ENCODE results near the gene HNF1A.
A peak's percentile ranks its signal among the peaks of the same experiment; 100 is the strongest.
"Not testable (repeated sequence)": the region's sequence is repeated elsewhere in the genome, so short reads cannot be mapped to it uniquely, and the experiment has no call there.

HNF1A gene

GRCh38 chr12:121026274-121027045 is 48.1 kb downstream of the HNF1A start:
- no peaks in the 10 kb centered on the region for H3K4me1 ChIP-seq (ENCODE audit: control insufficient read depth, insufficient read depth, low read length)
- peak overlapping the region; percentile 56 for H3K27ac ChIP-seq (ENCODE audit: low read depth, low read length)
- H3K9me3 ChIP-seq (ENCODE audit: control insufficient read depth, insufficient read depth, low read length): no peaks in the 10 kb centered on the region
- no peak overlapping the region for H3K4me3 ChIP-seq (ENCODE audit: low read depth, low read length)
- H3K9ac ChIP-seq (ENCODE audit: low read depth, low read length): no peak overlapping the region
- no peaks in the 10 kb centered on the region for H3K27me3 ChIP-seq (ENCODE audit: control insufficient read depth, insufficient read depth, low read length)
- no peaks in the 10 kb centered on the region for H3K36me3 ChIP-seq (ENCODE audit: control insufficient read depth, insufficient read depth, low read length)

- Histone ChIP-seq H3K27ac (ENCODE audit: low read depth, low read length) (no peak overlapping the region), H3K36me3 (ENCODE audit: control insufficient read depth, insufficient read depth, low read length) (no peaks in the 10 kb centered on the region), H3K4me3 (ENCODE audit: low read depth, low read length) (no peak overlapping the region), H3K9ac (ENCODE audit: low read depth, low read length) (no peak overlapping the region), H3K27me3 (ENCODE audit: control insufficient read depth, insufficient read depth, low read length) (no peaks in the 10 kb centered on the region), H3K4me1 (ENCODE audit: control insufficient read depth, insufficient read depth, low read length) (no peaks in the 10 kb centered on the region), H3K9me3 (ENCODE audit: control insufficient read depth, insufficient read depth, low read length) (no peaks in the 10 kb centered on the region)
Measured at GRCh38 chr12:121030576-121031212, 52.4 kb downstream of the HNF1A start.

- Histone ChIP-seq H3K27me3 (ENCODE audit: control insufficient read depth, insufficient read depth, low read length) (no peaks in the 10 kb centered on the region), H3K36me3 (ENCODE audit: control insufficient read depth, insufficient read depth, low read length) (no peaks in the 10 kb centered on the region), H3K4me1 (ENCODE audit: control insufficient read depth, insufficient read depth, low read length) (no peaks in the 10 kb centered on the region), H3K9ac (ENCODE audit: low read depth, low read length) (no peak overlapping the region), H3K4me3 (ENCODE audit: low read depth, low read length) (no peak overlapping the region), H3K27ac (ENCODE audit: low read depth, low read length) (no peak overlapping the region), H3K9me3 (ENCODE audit: control insufficient read depth, insufficient read depth, low read length) (no peaks in the 10 kb centered on the region)
Measured at GRCh38 chr12:121033625-121034349, 55.4 kb downstream of the HNF1A start.

GRCh38 chr12:121034616-121035305 is 56.4 kb downstream of the HNF1A start:
- no peaks in the 10 kb centered on the region for H3K4me1 ChIP-seq (ENCODE audit: control insufficient read depth, insufficient read depth, low read length)
- no peak overlapping the region for H3K4me3 ChIP-seq (ENCODE audit: low read depth, low read length)
- no peaks in the 10 kb centered on the region for H3K36me3 ChIP-seq (ENCODE audit: control insufficient read depth, insufficient read depth, low read length)
- H3K9ac ChIP-seq (ENCODE audit: low read depth, low read length): no peak overlapping the region
- no peaks in the 10 kb centered on the region for H3K27me3 ChIP-seq (ENCODE audit: control insufficient read depth, insufficient read depth, low read length)
- no peaks in the 10 kb centered on the region for H3K9me3 ChIP-seq (ENCODE audit: control insufficient read depth, insufficient read depth, low read length)
- H3K27ac ChIP-seq (ENCODE audit: low read depth, low read length): no peak overlapping the region

GRCh38 chr12:121036810-121037326 is 58.5 kb downstream of the HNF1A start:
- Histone ChIP-seq H3K9me3 (ENCODE audit: control insufficient read depth, insufficient read depth, low read length) (no peaks in the 10 kb centered on the region), H3K4me1 (ENCODE audit: control insufficient read depth, insufficient read depth, low read length) (no peaks in the 10 kb centered on the region), H3K4me3 (ENCODE audit: low read depth, low read length) (no peak overlapping the region), H3K27ac (ENCODE audit: low read depth, low read length) (no peak overlapping the region), H3K9ac (ENCODE audit: low read depth, low read length) (no peak overlapping the region), H3K36me3 (ENCODE audit: control insufficient read depth, insufficient read depth, low read length) (no peaks in the 10 kb centered on the region), H3K27me3 (ENCODE audit: control insufficient read depth, insufficient read depth, low read length) (no peaks in the 10 kb centered on the region)

- Histone ChIP-seq H3K4me1 (ENCODE audit: control insufficient read depth, insufficient read depth, low read length) (no peaks in the 10 kb centered on the region), H3K36me3 (ENCODE audit: control insufficient read depth, insufficient read depth, low read length) (no peaks in the 10 kb centered on the region), H3K9ac (ENCODE audit: low read depth, low read length) (no peak within 1 kb of the TSS), H3K27ac (ENCODE audit: low read depth, low read length) (no peak within 1 kb of the TSS), H3K4me3 (ENCODE audit: low read depth, low read length) (no peak within 1 kb of the TSS), H3K9me3 (ENCODE audit: control insufficient read depth, insufficient read depth, low read length) (no peaks in the 10 kb centered on the region), H3K27me3 (ENCODE audit: control insufficient read depth, insufficient read depth, low read length) (no peaks in the 10 kb centered on the region)
Measured at GRCh38 chr12:121038861-121039668, 60.7 kb downstream of the HNF1A start, which contains the start of gene OASL. OASL (minus strand) TSS chr12:121039246; CDS start chr12:121038971, 275 bp downstream.

GRCh38 chr12:121043067-121043466 is 64.7 kb downstream of the HNF1A start:
- Histone ChIP-seq H3K9me3 (ENCODE audit: control insufficient read depth, insufficient read depth, low read length) (no peaks in the 10 kb centered on the region), H3K27me3 (ENCODE audit: control insufficient read depth, insufficient read depth, low read length) (no peaks in the 10 kb centered on the region), H3K4me3 (ENCODE audit: low read depth, low read length) (no peak overlapping the region), H3K27ac (ENCODE audit: low read depth, low read length) (no peak overlapping the region), H3K9ac (ENCODE audit: low read depth, low read length) (no peak overlapping the region), H3K36me3 (ENCODE audit: control insufficient read depth, insufficient read depth, low read length) (no peaks in the 10 kb centered on the region), H3K4me1 (ENCODE audit: control insufficient read depth, insufficient read depth, low read length) (no peaks in the 10 kb centered on the region)

GRCh38 chr12:121047400-121047799 is 69.1 kb downstream of the HNF1A start:
- H3K27me3 ChIP-seq (ENCODE audit: control insufficient read depth, insufficient read depth, low read length); H3K4me3 ChIP-seq (ENCODE audit: low read depth, low read length); H3K27ac ChIP-seq (ENCODE audit: low read depth, low read length): not testable (repeated sequence)

GRCh38 chr12:121048442-121048841 is 70.1 kb downstream of the HNF1A start:
- Histone ChIP-seq H3K27me3 (ENCODE audit: control insufficient read depth, insufficient read depth, low read length) (no peaks in the 10 kb centered on the region), H3K4me3 (ENCODE audit: low read depth, low read length) (no peak overlapping the region), H3K9ac (ENCODE audit: low read depth, low read length) (no peak overlapping the region), H3K9me3 (ENCODE audit: control insufficient read depth, insufficient read depth, low read length) (no peaks in the 10 kb centered on the region), H3K36me3 (ENCODE audit: control insufficient read depth, insufficient read depth, low read length) (no peaks in the 10 kb centered on the region), H3K4me1 (ENCODE audit: control insufficient read depth, insufficient read depth, low read length) (no peaks in the 10 kb centered on the region), H3K27ac (ENCODE audit: low read depth, low read length) (no peak overlapping the region)

More at GRCh38 chr12:121047400-121047799, 69.1 kb downstream of the HNF1A start:
- H3K4me1 ChIP-seq (ENCODE audit: control insufficient read depth, insufficient read depth, low read length); H3K9ac ChIP-seq (ENCODE audit: low read depth, low read length); H3K9me3 ChIP-seq (ENCODE audit: control insufficient read depth, insufficient read depth, low read length); H3K36me3 ChIP-seq (ENCODE audit: control insufficient read depth, insufficient read depth, low read length): not testable (repeated sequence)

GRCh38 chr12:121050725-121051124 is 72.4 kb downstream of the HNF1A start:
- Histone ChIP-seq H3K4me3 (ENCODE audit: low read depth, low read length) (no peak overlapping the region), H3K27ac (ENCODE audit: low read depth, low read length) (no peak overlapping the region), H3K27me3 (ENCODE audit: control insufficient read depth, insufficient read depth, low read length) (no peaks in the 10 kb centered on the region), H3K9ac (ENCODE audit: low read depth, low read length) (no peak overlapping the region), H3K4me1 (ENCODE audit: control insufficient read depth, insufficient read depth, low read length) (no peaks in the 10 kb centered on the region), H3K9me3 (ENCODE audit: control insufficient read depth, insufficient read depth, low read length) (no peaks in the 10 kb centered on the region), H3K36me3 (ENCODE audit: control insufficient read depth, insufficient read depth, low read length) (no peaks in the 10 kb centered on the region)

All from HUES48 (cell line).